ENCODE data around the gene PABPN1. TPM values are rescaled to one million over a fixed set of nuclear protein-coding genes. Genes with fewer than 3 reads are reported as not detected.

The PABPN1 gene
- polyA plus RNA-seq, 2 of the 4 experiments (the other 2 are of a cell fraction): 157 to 197 TPM

DNA sequence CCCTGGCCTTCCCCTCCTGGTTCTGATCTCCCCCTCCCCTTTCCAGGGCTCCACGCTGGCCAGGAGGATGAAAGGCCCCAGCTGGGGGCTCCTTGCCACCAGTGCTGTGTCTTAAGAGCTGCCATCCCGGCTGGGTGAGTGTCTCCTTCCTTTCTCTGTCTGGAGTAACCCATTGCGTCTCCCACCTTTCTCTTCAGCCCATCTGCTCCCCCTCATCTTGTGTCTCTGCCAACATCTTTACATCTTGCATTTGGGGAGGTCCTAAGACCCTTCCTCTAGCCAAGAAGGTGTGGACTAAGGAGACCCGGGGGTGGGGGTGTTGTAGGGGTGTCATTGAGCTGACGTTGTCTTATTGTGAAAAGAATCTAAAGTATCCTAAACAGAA is 14.1 kb upstream of the PABPN1 start:
- Histone ChIP-seq H3K4me1 (peaks cover 29% of the 10 kb centered on the region), H3K4me3 (peak overlapping the region; percentile 74), H3K27ac (peak overlapping the region; percentile 95 to 96), H3K9me3 (no peaks in the 10 kb centered on the region), H3K4me2 (peak overlapping the region; percentile 94)
- peak in 1 of 2 experiments; percentile 11; a peak in 4 of 6 replicates for ATAC-seq
- ChIA-PET CTCF (interaction anchor here (0.7 to 3.8 kb wide), 9 partner anchors 11 to 257 kb away, joined by 3 to 11 read pairs (median 4); partner anchors contain the start of genes PABPN1 and SLC22A17), POLR2A (interaction anchor here (0.6 to 4.5 kb wide), 8 partner anchors 9 to 350 kb away, joined by 3 to 64 read pairs (median 6); partner anchors contain the start of genes ACIN1, C14orf119, HAUS4 and HOMEZ)
- TF ChIP-seq PHF8 (IDR thresholded peaks at IDR 0.05; ENCODE audit: borderline replicate concordance, low read depth): 0 out of 2 replicates have a peak, but pooled peaks have one; percentile 28
- TF ChIP-seq KDM5A (IDR thresholded peaks at IDR 0.05): peak; percentile 51
- no peak for TF ChIP-seq REST (IDR thresholded peaks at IDR 0.05)
- FAIRE-seq: no peak
- 3% methylated on average over 5 of the region's 5 CpGs for WGBS (ENCODE audit: missing lambda C conversion rate)
- no peak for DNase-seq (ENCODE audit: low read depth in 1 of 2, low spot score in 1 of 2)

DNA sequence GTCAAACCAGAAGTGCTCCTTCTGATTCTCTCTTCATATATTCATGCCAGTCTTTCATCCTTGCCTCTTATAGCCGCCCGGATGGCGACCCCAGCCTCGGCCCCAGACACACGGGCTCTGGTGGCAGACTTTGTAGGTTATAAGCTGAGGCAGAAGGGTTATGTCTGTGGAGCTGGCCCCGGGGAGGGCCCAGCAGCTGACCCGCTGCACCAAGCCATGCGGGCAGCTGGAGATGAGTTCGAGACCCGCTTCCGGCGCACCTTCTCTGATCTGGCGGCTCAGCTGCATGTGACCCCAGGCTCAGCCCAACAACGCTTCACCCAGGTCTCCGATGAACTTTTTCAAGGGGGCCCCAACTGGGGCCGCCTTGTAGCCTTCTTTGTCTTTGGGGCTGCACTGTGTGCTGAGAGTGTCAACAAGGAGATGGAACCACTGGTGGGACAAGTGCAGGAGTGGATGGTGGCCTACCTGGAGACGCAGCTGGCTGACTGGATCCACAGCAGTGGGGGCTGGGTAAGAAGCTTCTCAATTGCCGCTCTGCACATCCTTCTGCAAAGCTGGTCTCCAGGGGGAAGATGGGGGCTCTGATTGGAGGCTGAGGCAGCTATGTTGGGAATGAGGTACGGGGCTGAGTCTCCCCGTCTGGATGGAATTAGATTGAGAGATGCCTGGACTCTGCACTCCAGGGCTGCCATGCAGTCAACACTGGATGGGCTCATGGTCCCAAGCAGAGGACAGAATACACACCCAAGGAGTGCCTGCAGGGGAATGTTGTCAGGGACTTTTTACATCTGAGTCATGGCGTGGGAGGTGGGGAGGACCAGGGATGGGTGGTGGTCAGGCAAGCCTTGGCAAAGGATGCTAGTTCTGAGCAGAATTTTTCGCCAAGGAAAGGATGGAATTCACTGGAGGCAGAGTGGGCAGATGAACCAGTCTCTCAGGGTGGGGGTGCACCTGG is 13.3 kb upstream of the PABPN1 start:
- peak overlapping the region; percentile 94 for H3K4me2 ChIP-seq
- FAIRE-seq: no peak
- peak overlapping the region; percentile 74 for H3K4me3 ChIP-seq
- peak overlapping the region; percentile 95 to 96; a peak in 5 of 6 replicates for H3K27ac ChIP-seq
- ATAC-seq: no peak
- TF ChIP-seq KDM5A (IDR thresholded peaks at IDR 0.05) (no peak), SMC3 (IDR thresholded peaks at IDR 0.05) (no peak), USF2 (IDR thresholded peaks at IDR 0.05) (no peak), NR3C1 (IDR thresholded peaks at IDR 0.05) (no peak), NFE2L2 (conservative IDR thresholded peaks at IDR 0.05; ENCODE audit: low read length) (no peak), HDAC2 (IDR thresholded peaks at IDR 0.05) (no peak), HOXB13 (CRISPR knock-in tag; IDR thresholded peaks at IDR 0.05; ENCODE audit: low read depth) (no peak), JUN (IDR thresholded peaks at IDR 0.05) (no peak), MYC (IDR thresholded peaks at IDR 0.05; ENCODE audit: borderline replicate concordance, low read length) (no peak), SREBF2 (IDR thresholded peaks at IDR 0.05) (no peak), POLR2A (IDR thresholded peaks at IDR 0.05; ENCODE audit: low read length) (no peak), CBX2 (IDR thresholded peaks at IDR 0.05; ENCODE audit: borderline replicate concordance, low read depth) (no peak), CHD2 (IDR thresholded peaks at IDR 0.05; ENCODE audit: low read length, partially characterized antibody) (no peak), CBX8 (IDR thresholded peaks at IDR 0.05) (no peak)
- TF ChIP-seq, protein P1, sequence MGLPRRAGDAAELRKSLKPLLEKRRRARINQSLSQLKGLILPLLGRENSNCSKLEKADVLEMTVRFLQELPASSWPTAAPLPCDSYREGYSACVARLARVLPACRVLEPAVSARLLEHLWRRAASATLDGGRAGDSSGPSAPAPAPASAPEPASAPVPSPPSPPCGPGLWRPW (IDR thresholded peaks at IDR 0.05): no peak
- no peaks in the 10 kb centered on the region for H3K9me3 ChIP-seq
- POLR2A ChIA-PET: interaction anchor here (1.4 to 4.5 kb wide), 3 partner anchors 8 to 213 kb away, joined by 6 to 64 read pairs (median 9); partner anchors contain the start of genes ACIN1, C14orf119 and PABPN1
- peak in 1 of 2 experiments; percentile 12 for DNase-seq (ENCODE audit: low read depth in 1 of 2, low spot score in 1 of 2)
- CTCF ChIA-PET: interaction anchor here (0.6 to 3.8 kb wide), 9 partner anchors 12 to 793 kb away, joined by 3 to 11 read pairs (median 4); partner anchors contain the start of genes PABPN1 and SLC22A17
- 79% methylated on average over 18 of the region's 22 CpGs for WGBS (ENCODE audit: missing lambda C conversion rate)
- peaks cover 28% of the 10 kb centered on the region for H3K4me1 ChIP-seq
